NOMO-1 treated with dmso at 0.1 percent for 144 hours (cell line): ENCODE data around the gene TP63.
A peak's percentile ranks its signal among the peaks of the same experiment; 100 is the strongest.

Experiments
- DNase-seq: peaks from one replicate; lab custom pipeline; 2025; ENCODE audit not compliant: unreplicated experiment; lab: John Stamatoyannopoulos, UW

Gene TP63

GRCh38 chr3:189809583-189809982 is 178.4 kb downstream of the TP63 start:
- DNase-seq = no peak

GRCh38 chr3:189812806-189813465 is 181.7 kb downstream of the TP63 start:
- no peak for DNase-seq

GRCh38 chr3:189813647-189814240 is 182.6 kb downstream of the TP63 start:
- DNase-seq = no peak

- peak; percentile 43 for DNase-seq
Observed at GRCh38 chr3:189820365-189820720, 189.2 kb downstream of the TP63 start.

- DNase-seq = no peak
Observed at GRCh38 chr3:189821262-189821661, 190.1 kb downstream of the TP63 start.

GRCh38 chr3:189822726-189823125 is 191.5 kb downstream of the TP63 start:
- no peak for DNase-seq

- DNase-seq = no peak
Observed at GRCh38 chr3:189824629-189825312, 193.6 kb downstream of the TP63 start.

- DNase-seq = no peak
Observed at GRCh38 chr3:189826566-189826965, 195.4 kb downstream of the TP63 start.

GRCh38 chr3:189827108-189827507 is 195.9 kb downstream of the TP63 start:
- DNase-seq = no peak

GRCh38 chr3:189830401-189830800 is 199.2 kb downstream of the TP63 start:
- no peak for DNase-seq

- no peak for DNase-seq
Observed at GRCh38 chr3:189833266-189833665, 202.1 kb downstream of the TP63 start.

- no peak for DNase-seq
Observed at GRCh38 chr3:189833996-189834395, 202.8 kb downstream of the TP63 start.

GRCh38 chr3:189834462-189834861 is 203.3 kb downstream of the TP63 start:
- no peak for DNase-seq

GRCh38 chr3:189836795-189837194 is 205.6 kb downstream of the TP63 start:
- DNase-seq = no peak

- peak; percentile 48 for DNase-seq
Observed at GRCh38 chr3:189838291-189838690, 207.1 kb downstream of the TP63 start.

- peak; percentile 73 for DNase-seq
Observed at GRCh38 chr3:189839576-189839975, 208.4 kb downstream of the TP63 start.

- DNase-seq = no peak
Observed at GRCh38 chr3:189841473-189842205, 210.4 kb downstream of the TP63 start.

GRCh38 chr3:189842681-189843602 is 211.8 kb downstream of the TP63 start:
- no peak for DNase-seq

- no peak for DNase-seq
Observed at GRCh38 chr3:189845069-189845468, 213.9 kb downstream of the TP63 start.

GRCh38 chr3:189848395-189849040 is 217.3 kb downstream of the TP63 start:
- no peak for DNase-seq
